GM19438 (cell line): ENCODE data around the gene AOX1.
"Not testable (repeated sequence)": the region's sequence is repeated elsewhere in the genome, so short reads cannot be mapped to it uniquely, and the experiment has no call there.

ENCODE experiments used
- ATAC-seq: cut with Tn5 transposase; IDR thresholded peaks from one replicate; pipeline ENCODE4 v1.9.1; 2021; ENCODE audit warnings: low read depth; ENCODE audit not compliant: unreplicated experiment

Gene AOX1

GRCh38 chr2:200664770-200665494 lies 79.1 kb downstream of the AOX1 start:
- ATAC-seq: no peak

- ATAC-seq: no peak
Observed at GRCh38 chr2:200665626-200666453, 80.0 kb downstream of the AOX1 start.

GRCh38 chr2:200667413-200667812 lies 81.6 kb downstream of the AOX1 start:
- no peak for ATAC-seq

GRCh38 chr2:200668478-200668877 lies 82.7 kb downstream of the AOX1 start:
- no peak for ATAC-seq

- no peak for ATAC-seq
Observed at GRCh38 chr2:200669308-200669707, 83.5 kb downstream of the AOX1 start.

GRCh38 chr2:200670313-200670712 lies 84.5 kb downstream of the AOX1 start:
- no peak for ATAC-seq

GRCh38 chr2:200670751-200671150 lies 84.9 kb downstream of the AOX1 start:
- ATAC-seq: no peak

- ATAC-seq: no peak
Observed at GRCh38 chr2:200673191-200673590, 87.4 kb downstream of the AOX1 start.

- ATAC-seq: no peak
Observed at GRCh38 chr2:200674837-200675236, 89.0 kb downstream of the AOX1 start.

GRCh38 chr2:200677171-200677570 lies 91.4 kb downstream of the AOX1 start:
- no peak for ATAC-seq

GRCh38 chr2:200677721-200678532 lies 92.1 kb downstream of the AOX1 start:
- ATAC-seq: no peak

- ATAC-seq: no peak
Observed at GRCh38 chr2:200679127-200679526, 93.3 kb downstream of the AOX1 start.

- ATAC-seq: no peak
Observed at GRCh38 chr2:200679535-200679934, 93.7 kb downstream of the AOX1 start.

- ATAC-seq: no peak
Observed at GRCh38 chr2:200681697-200682096, 95.9 kb downstream of the AOX1 start.

- ATAC-seq: not testable (repeated sequence)
Observed at GRCh38 chr2:200682407-200682806, 96.6 kb downstream of the AOX1 start.

- ATAC-seq: no peak
Observed at GRCh38 chr2:200687922-200688920, 102.4 kb downstream of the AOX1 start.

GRCh38 chr2:200689115-200689514 lies 103.3 kb downstream of the AOX1 start:
- ATAC-seq: no peak

GRCh38 chr2:200693836-200694470 lies 108.1 kb downstream of the AOX1 start:
- ATAC-seq: no peak

GRCh38 chr2:200695191-200695590 lies 109.4 kb downstream of the AOX1 start:
- no peak for ATAC-seq
